ENCODE data around the gene SAMD4B. TPM values are rescaled to one million over a fixed set of nuclear protein-coding genes. Genes with fewer than 3 reads are reported as not detected.

The SAMD4B gene
- total RNA-seq, 2 donors from 2014 or later, result 101 to 153 TPM

GRCh38 chr19:39419003-39419402, 76.8 kb downstream of the SAMD4B start:
- peaks cover 18 to 30% of the 10 kb centered on the region in 2 donors for H3K4me1 ChIP-seq (ENCODE audit: control insufficient read depth in 1 of 2, low read depth in 2 of 2)
- H3K4me3 ChIP-seq, result no peak overlapping the region
- DNase-seq (ENCODE audit: low spot score) (no peak), ATAC-seq (ENCODE audit: insufficient number of reproducible peaks, low FRiP score, low read depth) (no peak)
- no peaks in the 10 kb centered on the region for H3K9me3 ChIP-seq
- no peak overlapping the region for H3K27ac ChIP-seq
- peaks cover 69% of the 10 kb centered on the region for H3K36me3 ChIP-seq
- TF ChIP-seq CTCF (IDR thresholded peaks at IDR 0.05), result no peak
- H3K27me3 ChIP-seq (replicated peaks; ENCODE audit: insufficient read depth), result no peaks in the 10 kb centered on the region

GRCh38 chr19:39420769-39421168, 78.5 kb downstream of the SAMD4B start:
- H3K4me1 ChIP-seq (ENCODE audit: control insufficient read depth in 1 of 2, low read depth in 2 of 2), result peaks cover 3 to 12% of the 10 kb centered on the region in 2 donors
- TF ChIP-seq CTCF (IDR thresholded peaks at IDR 0.05), result no peak
- no peak overlapping the region for H3K27ac ChIP-seq
- H3K9me3 ChIP-seq, result no peaks in the 10 kb centered on the region
- no peaks in the 10 kb centered on the region for H3K27me3 ChIP-seq (replicated peaks; ENCODE audit: insufficient read depth)
- DNase-seq (ENCODE audit: low spot score), result no peak
- no peak overlapping the region for H3K4me3 ChIP-seq
- peaks cover 69% of the 10 kb centered on the region for H3K36me3 ChIP-seq
- ATAC-seq (ENCODE audit: insufficient number of reproducible peaks, low FRiP score, low read depth), result no peak

GRCh38 chr19:39422020-39422419, 79.8 kb downstream of the SAMD4B start:
- TF ChIP-seq CTCF (IDR thresholded peaks at IDR 0.05), result no peak

GRCh38 chr19:39423258-39424086, 81.3 kb downstream of the SAMD4B start:
- Histone ChIP-seq H3K4me3 (no peak overlapping the region), H3K36me3 (peaks cover 45% of the 10 kb centered on the region), H3K27ac (no peak overlapping the region), H3K9me3 (no peaks in the 10 kb centered on the region), H3K4me1 (ENCODE audit: control insufficient read depth in 1 of 2, low read depth in 2 of 2) (peaks cover 0 to 9% of the 10 kb centered on the region in 2 donors), H3K27me3 (replicated peaks; ENCODE audit: insufficient read depth) (no peaks in the 10 kb centered on the region)
- DNase-seq (ENCODE audit: low spot score) (no peak), ATAC-seq (ENCODE audit: insufficient number of reproducible peaks, low FRiP score, low read depth) (no peak)
- TF ChIP-seq CTCF (IDR thresholded peaks at IDR 0.05), result no peak

More at GRCh38 chr19:39422020-39422419, 79.8 kb downstream of the SAMD4B start:
- no peak overlapping the region for H3K4me3 ChIP-seq
- peaks cover 58% of the 10 kb centered on the region for H3K36me3 ChIP-seq
- no peak for ATAC-seq (ENCODE audit: insufficient number of reproducible peaks, low FRiP score, low read depth)
- no peak for DNase-seq (ENCODE audit: low spot score)
- H3K27me3 ChIP-seq (replicated peaks; ENCODE audit: insufficient read depth), result no peaks in the 10 kb centered on the region
- no peaks in the 10 kb centered on the region for H3K4me1 ChIP-seq (ENCODE audit: control insufficient read depth in 1 of 2, low read depth in 2 of 2)
- H3K9me3 ChIP-seq, result no peaks in the 10 kb centered on the region
- no peak overlapping the region for H3K27ac ChIP-seq

- H3K27me3 ChIP-seq (replicated peaks; ENCODE audit: insufficient read depth), result no peaks in the 10 kb centered on the region
- no peak for ATAC-seq (ENCODE audit: insufficient number of reproducible peaks, low FRiP score, low read depth)
- H3K36me3 ChIP-seq, result peaks cover 33% of the 10 kb centered on the region
These were observed 82.7 kb downstream of the SAMD4B start for GRCh38 chr19:39424934-39425333.

More at GRCh38 chr19:39424934-39425333, 82.7 kb downstream of the SAMD4B start:
- H3K9me3 ChIP-seq, result no peaks in the 10 kb centered on the region
- H3K27ac ChIP-seq, result no peak overlapping the region
- DNase-seq (ENCODE audit: low spot score), result no peak
- H3K4me1 ChIP-seq (ENCODE audit: control insufficient read depth in 1 of 2, low read depth in 2 of 2), result peaks cover 11 to 21% of the 10 kb centered on the region in 2 donors
- H3K4me3 ChIP-seq, result no peak overlapping the region
- TF ChIP-seq CTCF (IDR thresholded peaks at IDR 0.05), result no peak

All from thoracic aorta (tissue), 2 donors.